ENCODE data around the gene STRA6.
A peak's percentile ranks its signal among the peaks of the same experiment; 100 is the strongest.

Gene STRA6

DNA sequence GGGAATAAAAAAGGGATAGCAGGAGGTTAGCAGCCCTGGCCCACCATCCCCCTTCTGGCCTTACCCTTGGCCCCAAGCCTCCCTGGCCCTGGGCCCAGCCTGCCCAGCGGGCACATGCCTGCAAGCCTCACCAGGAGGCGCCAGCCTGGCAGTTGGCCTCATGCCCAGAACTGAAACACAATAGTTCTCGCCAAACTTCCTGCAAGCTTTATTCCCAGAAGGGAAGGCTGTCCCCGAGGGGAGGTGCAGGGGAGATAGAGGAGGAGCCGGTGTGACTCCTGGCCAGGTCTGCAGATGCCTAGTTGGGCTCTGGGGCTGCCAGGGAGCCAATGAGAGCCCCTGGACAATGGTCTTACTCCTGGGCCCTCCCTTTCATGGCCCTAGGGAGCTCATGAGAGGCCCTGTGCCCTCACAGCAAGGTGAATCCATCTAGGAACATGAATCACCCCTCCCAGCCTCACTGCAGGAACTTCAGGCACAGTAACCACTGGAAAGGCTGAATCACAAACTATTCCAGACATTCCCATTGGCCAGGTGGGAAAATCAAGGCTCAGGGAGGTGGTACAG is 37.5 kb upstream of the STRA6 start:
- WGBS, 2 experiments, result 75 to 78% methylated on average over 5 of the region's 5 CpGs
- H3K36me3 ChIP-seq (ENCODE audit: control insufficient read depth, insufficient read depth, low read length), result no peaks in the 10 kb centered on the region
- no peak overlapping the region for H3K27ac ChIP-seq (ENCODE audit: insufficient read depth, low read depth, low read length, poor library complexity, severe bottlenecking)
- no peak overlapping the region for H3K4me3 ChIP-seq (ENCODE audit: insufficient read depth, low read depth, low read length)
- no peaks in the 10 kb centered on the region for H3K27me3 ChIP-seq (ENCODE audit: control insufficient read depth, insufficient read depth, low read length, poor library complexity, severe bottlenecking)
- no peaks in the 10 kb centered on the region for H3K9me3 ChIP-seq (ENCODE audit: control insufficient read depth, low read length)
- H3K4me1 ChIP-seq (ENCODE audit: control insufficient read depth, insufficient read depth, low read length), result peaks cover 47% of the 10 kb centered on the region

DNA sequence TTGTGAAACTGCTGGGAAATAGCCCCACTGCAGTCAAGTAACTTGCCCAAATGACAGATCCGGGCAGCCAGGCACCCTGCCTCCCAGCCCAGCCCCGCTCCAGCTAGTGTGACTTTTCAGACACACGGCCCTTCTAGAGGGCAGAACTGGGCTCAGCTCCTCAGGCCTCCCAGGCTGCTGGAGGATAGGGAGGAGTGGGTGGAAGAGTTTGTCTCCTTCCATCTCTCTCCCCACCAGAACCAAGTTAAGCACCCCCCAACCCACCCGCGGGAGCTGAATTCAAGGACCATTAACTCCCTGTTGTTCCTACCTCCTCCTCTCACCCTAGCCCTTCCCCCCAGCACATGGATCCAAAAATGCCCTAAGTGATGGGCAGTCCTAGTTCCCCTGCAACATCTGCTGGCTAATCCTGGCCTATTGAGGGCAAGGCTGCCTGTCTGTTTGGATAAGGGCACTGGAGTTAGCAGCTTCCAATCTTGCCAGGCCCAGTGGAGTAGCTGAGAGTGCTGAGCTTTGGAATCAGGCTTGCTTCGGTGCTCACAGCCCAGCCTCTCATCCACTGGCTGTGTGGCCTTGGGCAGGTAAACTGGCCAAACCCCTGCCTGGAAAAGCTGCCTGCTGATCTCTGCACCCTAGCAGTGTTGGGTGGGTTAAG is 36.6 kb upstream of the STRA6 start:
- no peak overlapping the region for H3K4me3 ChIP-seq (ENCODE audit: insufficient read depth, low read depth, low read length)
- WGBS, 2 experiments, result 53 to 57% methylated on average over 6 of the region's 6 CpGs
- H3K36me3 ChIP-seq (ENCODE audit: control insufficient read depth, insufficient read depth, low read length), result no peaks in the 10 kb centered on the region
- no peaks in the 10 kb centered on the region for H3K27me3 ChIP-seq (ENCODE audit: control insufficient read depth, insufficient read depth, low read length, poor library complexity, severe bottlenecking)
- no peak overlapping the region for H3K27ac ChIP-seq (ENCODE audit: insufficient read depth, low read depth, low read length, poor library complexity, severe bottlenecking)
- H3K4me1 ChIP-seq (ENCODE audit: control insufficient read depth, insufficient read depth, low read length), result peaks cover 48% of the 10 kb centered on the region
- H3K9me3 ChIP-seq (ENCODE audit: control insufficient read depth, low read length), result no peaks in the 10 kb centered on the region

DNA sequence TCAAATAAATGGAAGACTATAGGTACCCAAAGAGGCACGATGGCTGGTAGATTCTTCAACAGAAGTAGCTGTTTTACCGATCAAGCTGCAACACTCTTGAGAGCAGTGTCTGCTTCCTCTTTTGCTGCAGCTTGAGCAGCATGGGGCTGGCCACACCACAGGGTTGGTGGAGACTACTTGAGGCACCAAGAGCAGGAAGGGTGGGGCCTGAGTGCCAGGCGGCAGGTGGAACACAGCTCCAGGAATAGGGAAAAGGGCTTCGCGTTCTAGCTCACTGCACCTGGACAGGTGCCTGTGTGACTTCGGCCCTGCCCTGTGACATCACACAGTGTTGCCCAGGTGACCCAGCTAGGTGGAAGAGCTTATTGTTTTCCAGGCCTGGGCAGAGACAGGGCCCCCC is 33.4 kb upstream of the STRA6 start, which contains the start of gene CCDC33:
TSS of gene CCDC33 (plus strand) at position 365 of the 400 bp plus-strand sequence. CDS start 394 bp downstream, outside the sequence.
- H3K4me1 ChIP-seq (ENCODE audit: control insufficient read depth, insufficient read depth, low read length), result peaks cover 33% of the 10 kb centered on the region
- H3K9me3 ChIP-seq (ENCODE audit: control insufficient read depth, low read length), result no peaks in the 10 kb centered on the region
- H3K27ac ChIP-seq (ENCODE audit: insufficient read depth, low read depth, low read length, poor library complexity, severe bottlenecking), result no peak within 1 kb of the TSS
- 89 to 92% methylated on average over 6 of the region's 6 CpGs for WGBS, 2 experiments
- H3K27me3 ChIP-seq (ENCODE audit: control insufficient read depth, insufficient read depth, low read length, poor library complexity, severe bottlenecking), result no peaks in the 10 kb centered on the region
- H3K4me3 ChIP-seq (ENCODE audit: insufficient read depth, low read depth, low read length), result no peak within 1 kb of the TSS
- no peaks in the 10 kb centered on the region for H3K36me3 ChIP-seq (ENCODE audit: control insufficient read depth, insufficient read depth, low read length)

DNA sequence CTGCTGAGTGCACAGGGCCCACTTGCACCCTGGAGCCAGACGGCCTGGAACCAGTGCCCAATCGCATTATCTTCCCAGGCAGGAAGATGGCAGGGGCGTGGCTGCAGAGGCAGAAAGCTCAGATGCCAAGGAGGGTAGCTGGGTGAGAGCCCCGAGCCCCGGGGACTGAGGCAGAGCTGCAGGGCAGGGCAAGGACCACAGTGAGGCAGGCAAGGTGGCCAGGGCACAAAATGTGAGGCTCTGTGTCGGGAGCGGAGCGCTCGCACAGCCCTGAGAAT is 31.9 kb upstream of the STRA6 start:
- no peak overlapping the region for H3K27ac ChIP-seq (ENCODE audit: insufficient read depth, low read depth, low read length, poor library complexity, severe bottlenecking)
- no peaks in the 10 kb centered on the region for H3K27me3 ChIP-seq (ENCODE audit: control insufficient read depth, insufficient read depth, low read length, poor library complexity, severe bottlenecking)
- no peaks in the 10 kb centered on the region for H3K36me3 ChIP-seq (ENCODE audit: control insufficient read depth, insufficient read depth, low read length)
- no peaks in the 10 kb centered on the region for H3K9me3 ChIP-seq (ENCODE audit: control insufficient read depth, low read length)
- H3K4me3 ChIP-seq (ENCODE audit: insufficient read depth, low read depth, low read length), result no peak overlapping the region
- WGBS, 2 experiments, result 91 to 92% methylated on average over 9 of the region's 9 CpGs
- peaks cover 38% of the 10 kb centered on the region for H3K4me1 ChIP-seq (ENCODE audit: control insufficient read depth, insufficient read depth, low read length)

DNA sequence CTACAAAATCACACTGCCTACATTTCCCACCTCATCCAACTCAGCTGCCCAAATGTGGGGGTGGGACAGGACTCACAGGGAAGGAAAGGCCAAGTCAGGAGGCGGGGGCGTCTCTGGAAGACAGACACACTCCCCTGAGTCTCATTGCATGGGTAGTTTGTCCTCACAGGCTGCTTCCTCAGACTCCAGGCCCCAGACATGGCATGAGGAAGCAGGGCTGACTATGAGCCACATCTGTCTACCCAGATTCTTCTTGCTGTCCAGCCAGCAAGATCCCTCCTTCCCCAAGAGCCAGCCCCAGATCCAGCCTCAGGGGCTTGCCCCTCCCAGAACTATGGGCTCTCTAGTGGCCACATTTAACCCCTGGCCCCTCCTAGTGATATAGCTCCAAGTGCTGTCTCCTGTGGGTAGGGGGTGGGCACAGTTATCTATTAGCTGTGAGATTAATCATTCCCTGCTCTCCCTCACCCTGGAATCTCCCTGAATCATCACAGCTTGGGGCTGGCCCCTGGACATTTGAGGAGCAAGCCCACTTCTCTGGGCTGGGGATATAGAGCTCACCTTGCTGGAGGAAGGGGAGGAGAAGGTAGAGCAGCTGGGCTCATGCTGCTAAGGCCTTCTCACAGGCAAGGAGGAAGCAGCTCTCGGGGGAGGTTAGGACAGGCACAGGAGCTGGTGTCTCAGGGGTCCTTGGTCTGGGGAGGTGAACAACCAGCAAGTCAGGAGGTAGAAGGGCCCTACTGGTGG is 31.4 kb upstream of the STRA6 start:
- Histone ChIP-seq H3K27ac (ENCODE audit: insufficient read depth, low read depth, low read length, poor library complexity, severe bottlenecking) (no peak overlapping the region), H3K27me3 (ENCODE audit: control insufficient read depth, insufficient read depth, low read length, poor library complexity, severe bottlenecking) (no peaks in the 10 kb centered on the region), H3K9me3 (ENCODE audit: control insufficient read depth, low read length) (no peaks in the 10 kb centered on the region), H3K36me3 (ENCODE audit: control insufficient read depth, insufficient read depth, low read length) (no peaks in the 10 kb centered on the region), H3K4me1 (ENCODE audit: control insufficient read depth, insufficient read depth, low read length) (peaks cover 38% of the 10 kb centered on the region), H3K4me3 (ENCODE audit: insufficient read depth, low read depth, low read length) (no peak overlapping the region)
- 80 to 87% methylated on average over 3 of the region's 3 CpGs for WGBS, 2 experiments

DNA sequence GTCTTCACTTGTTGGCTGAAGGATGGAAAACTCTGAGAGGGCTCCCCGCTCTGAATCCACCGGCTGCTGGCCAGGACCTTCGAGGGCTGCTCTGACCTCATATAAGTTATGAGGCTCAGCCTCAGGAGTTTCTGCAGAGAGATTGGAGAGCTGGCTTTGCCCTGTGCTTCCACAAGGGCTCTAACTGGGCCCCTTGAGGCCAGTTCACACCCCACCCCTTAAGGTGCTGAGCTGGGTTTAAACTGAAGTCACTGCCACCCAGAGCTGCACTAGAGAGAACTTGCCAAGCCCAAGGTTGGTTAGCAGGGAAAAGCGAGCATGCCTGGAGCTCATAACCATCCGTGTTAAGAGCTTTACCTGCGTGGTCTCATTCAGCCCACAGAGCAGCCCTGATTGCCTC is 30.8 kb upstream of the STRA6 start:
- H3K4me3 ChIP-seq (ENCODE audit: insufficient read depth, low read depth, low read length), result no peak overlapping the region
- peaks cover 36% of the 10 kb centered on the region for H3K4me1 ChIP-seq (ENCODE audit: control insufficient read depth, insufficient read depth, low read length)
- H3K27me3 ChIP-seq (ENCODE audit: control insufficient read depth, insufficient read depth, low read length, poor library complexity, severe bottlenecking), result no peaks in the 10 kb centered on the region
- H3K36me3 ChIP-seq (ENCODE audit: control insufficient read depth, insufficient read depth, low read length), result no peaks in the 10 kb centered on the region
- 87 to 88% methylated on average over 6 of the region's 6 CpGs for WGBS, 2 experiments
- H3K9me3 ChIP-seq (ENCODE audit: control insufficient read depth, low read length), result no peaks in the 10 kb centered on the region
- no peak overlapping the region for H3K27ac ChIP-seq (ENCODE audit: insufficient read depth, low read depth, low read length, poor library complexity, severe bottlenecking)

DNA sequence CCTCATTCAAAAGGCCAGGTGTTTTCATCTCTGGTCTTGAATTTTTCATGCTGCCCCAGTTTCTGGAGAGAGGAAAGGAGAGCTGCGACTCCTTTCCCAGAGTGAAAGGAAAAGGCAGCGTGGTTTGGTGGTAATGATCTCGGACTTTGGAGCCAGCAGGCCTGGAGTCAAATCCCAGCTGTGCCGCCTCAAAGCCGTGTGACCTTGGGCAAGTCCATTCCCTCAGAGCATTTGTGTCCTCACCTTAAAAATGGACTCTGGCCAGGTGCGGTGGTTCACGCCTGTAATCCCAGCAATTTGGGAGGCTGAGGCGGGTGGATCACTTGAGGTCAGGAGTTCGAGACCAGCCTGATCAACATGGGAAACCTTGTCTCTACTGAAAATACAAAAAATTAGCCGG is 28.9 kb upstream of the STRA6 start:
- H3K4me3 ChIP-seq (ENCODE audit: insufficient read depth, low read depth, low read length), result no peak overlapping the region
- H3K4me1 ChIP-seq (ENCODE audit: control insufficient read depth, insufficient read depth, low read length), result peaks cover 42% of the 10 kb centered on the region
- no peaks in the 10 kb centered on the region for H3K36me3 ChIP-seq (ENCODE audit: control insufficient read depth, insufficient read depth, low read length)
- no peak overlapping the region for H3K27ac ChIP-seq (ENCODE audit: insufficient read depth, low read depth, low read length, poor library complexity, severe bottlenecking)
- 94 to 96% methylated on average over 10 of the region's 10 CpGs for WGBS, 2 experiments
- H3K9me3 ChIP-seq (ENCODE audit: control insufficient read depth, low read length), result no peaks in the 10 kb centered on the region
- H3K27me3 ChIP-seq (ENCODE audit: control insufficient read depth, insufficient read depth, low read length, poor library complexity, severe bottlenecking), result no peaks in the 10 kb centered on the region

DNA sequence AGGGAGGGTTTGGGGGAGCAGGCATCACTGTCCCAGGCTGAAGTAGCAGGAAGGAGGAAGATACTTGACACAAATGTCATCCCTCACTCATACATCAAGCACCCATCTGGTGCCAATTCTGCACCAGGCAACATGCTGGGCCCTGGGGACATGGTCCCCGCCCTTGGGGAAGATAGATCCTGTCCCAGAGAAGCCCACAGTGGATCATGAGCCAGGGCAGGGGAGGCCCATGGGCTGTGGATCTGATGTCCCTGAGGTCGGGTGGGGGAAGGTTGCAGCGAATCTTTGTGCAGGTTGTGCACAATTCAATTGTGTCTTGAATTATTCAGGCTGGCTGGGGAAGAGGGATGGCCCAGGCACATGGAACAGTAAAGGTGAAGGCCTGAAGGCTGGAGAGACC is 27.1 kb upstream of the STRA6 start:
- Histone ChIP-seq H3K9me3 (ENCODE audit: control insufficient read depth, low read length) (no peaks in the 10 kb centered on the region), H3K27ac (ENCODE audit: insufficient read depth, low read depth, low read length, poor library complexity, severe bottlenecking) (no peak overlapping the region), H3K4me3 (ENCODE audit: insufficient read depth, low read depth, low read length) (no peak overlapping the region), H3K4me1 (ENCODE audit: control insufficient read depth, insufficient read depth, low read length) (peaks cover 47% of the 10 kb centered on the region), H3K27me3 (ENCODE audit: control insufficient read depth, insufficient read depth, low read length, poor library complexity, severe bottlenecking) (peaks cover 4% of the 10 kb centered on the region), H3K36me3 (ENCODE audit: control insufficient read depth, insufficient read depth, low read length) (no peaks in the 10 kb centered on the region)
- 93 to 95% methylated on average over 3 of the region's 3 CpGs for WGBS, 2 experiments

DNA sequence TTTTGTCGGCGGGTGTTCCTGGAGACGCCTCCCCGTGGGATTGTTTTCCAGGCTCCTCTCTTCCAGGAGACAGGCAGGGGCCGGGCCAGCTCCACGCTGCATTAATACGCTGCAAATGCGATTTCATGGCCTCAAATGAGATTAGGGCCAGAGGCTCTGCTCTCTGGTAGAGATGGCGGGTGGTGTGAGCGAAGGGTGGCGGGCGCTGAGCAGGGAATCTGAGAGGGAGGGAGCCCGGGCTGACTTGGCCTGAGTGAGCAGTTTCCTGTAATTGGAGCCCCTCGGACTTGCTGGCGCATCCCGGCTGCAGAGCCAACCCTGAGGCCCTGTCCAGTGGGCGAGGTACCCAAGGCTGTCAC is 26.1 kb upstream of the STRA6 start:
- WGBS, 2 experiments, result 40 to 55% methylated on average over 17 of the region's 17 CpGs
- Histone ChIP-seq H3K4me1 (ENCODE audit: control insufficient read depth, insufficient read depth, low read length) (peaks cover 48% of the 10 kb centered on the region), H3K27me3 (ENCODE audit: control insufficient read depth, insufficient read depth, low read length, poor library complexity, severe bottlenecking) (peaks cover 4% of the 10 kb centered on the region), H3K9me3 (ENCODE audit: control insufficient read depth, low read length) (no peaks in the 10 kb centered on the region), H3K4me3 (ENCODE audit: insufficient read depth, low read depth, low read length) (no peak overlapping the region), H3K36me3 (ENCODE audit: control insufficient read depth, insufficient read depth, low read length) (no peaks in the 10 kb centered on the region), H3K27ac (ENCODE audit: insufficient read depth, low read depth, low read length, poor library complexity, severe bottlenecking) (peak overlapping the region; percentile 57)

DNA sequence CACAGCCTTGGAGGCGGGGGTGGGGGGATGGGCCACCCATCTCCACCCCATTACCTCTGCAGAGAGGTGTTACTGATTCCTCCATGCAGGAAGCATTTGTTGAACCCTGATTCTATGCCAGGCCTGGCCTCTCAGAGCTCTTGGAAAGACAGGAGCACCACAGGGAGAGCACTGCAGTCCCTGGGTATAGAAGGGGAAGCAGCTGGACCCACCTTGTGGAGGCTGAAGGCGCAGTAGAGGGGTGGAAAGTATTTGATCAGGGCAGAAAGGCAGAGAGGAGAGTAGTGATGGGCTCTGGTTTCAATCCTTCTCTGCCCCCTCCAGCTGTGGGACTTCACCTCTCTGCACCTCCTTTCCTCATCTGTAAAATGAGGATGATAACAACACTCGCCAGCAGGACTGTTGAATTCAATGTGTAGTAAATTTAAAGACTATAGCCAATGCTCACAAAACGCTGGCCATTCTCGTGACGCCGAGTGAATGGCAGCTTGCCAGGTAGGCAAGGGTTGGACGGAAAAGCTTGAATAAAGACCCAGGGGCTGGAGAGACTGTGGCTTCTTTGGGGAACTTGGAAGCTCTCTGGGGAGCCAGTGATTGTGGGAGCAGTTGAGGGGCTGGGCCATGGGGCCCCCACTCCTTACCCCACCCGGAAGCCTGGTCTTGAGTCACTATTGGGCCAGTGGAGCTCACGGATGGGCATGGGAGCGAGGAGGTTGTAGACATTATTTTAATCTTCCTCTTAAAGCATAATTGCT is 25.6 kb upstream of the STRA6 start:
- WGBS, 2 experiments, result 69 to 73% methylated on average over 11 of the region's 11 CpGs
- no peaks in the 10 kb centered on the region for H3K36me3 ChIP-seq (ENCODE audit: control insufficient read depth, insufficient read depth, low read length)
- no peaks in the 10 kb centered on the region for H3K9me3 ChIP-seq (ENCODE audit: control insufficient read depth, low read length)
- H3K4me1 ChIP-seq (ENCODE audit: control insufficient read depth, insufficient read depth, low read length), result peaks cover 54% of the 10 kb centered on the region
- peak overlapping the region; percentile 57 for H3K27ac ChIP-seq (ENCODE audit: insufficient read depth, low read depth, low read length, poor library complexity, severe bottlenecking)
- H3K27me3 ChIP-seq (ENCODE audit: control insufficient read depth, insufficient read depth, low read length, poor library complexity, severe bottlenecking), result peaks cover 4% of the 10 kb centered on the region
- H3K4me3 ChIP-seq (ENCODE audit: insufficient read depth, low read depth, low read length), result no peak overlapping the region

All from ectodermal cell (in vitro differentiated cells).